ENCODE measurements around the gene PEX10. TPM values are rescaled to one million over a fixed set of nuclear protein-coding genes. Genes with fewer than 3 reads are reported as not detected.

PEX10 gene
- total RNA-seq, 2 donors from 2014 or later: 35.6 TPM

DNA sequence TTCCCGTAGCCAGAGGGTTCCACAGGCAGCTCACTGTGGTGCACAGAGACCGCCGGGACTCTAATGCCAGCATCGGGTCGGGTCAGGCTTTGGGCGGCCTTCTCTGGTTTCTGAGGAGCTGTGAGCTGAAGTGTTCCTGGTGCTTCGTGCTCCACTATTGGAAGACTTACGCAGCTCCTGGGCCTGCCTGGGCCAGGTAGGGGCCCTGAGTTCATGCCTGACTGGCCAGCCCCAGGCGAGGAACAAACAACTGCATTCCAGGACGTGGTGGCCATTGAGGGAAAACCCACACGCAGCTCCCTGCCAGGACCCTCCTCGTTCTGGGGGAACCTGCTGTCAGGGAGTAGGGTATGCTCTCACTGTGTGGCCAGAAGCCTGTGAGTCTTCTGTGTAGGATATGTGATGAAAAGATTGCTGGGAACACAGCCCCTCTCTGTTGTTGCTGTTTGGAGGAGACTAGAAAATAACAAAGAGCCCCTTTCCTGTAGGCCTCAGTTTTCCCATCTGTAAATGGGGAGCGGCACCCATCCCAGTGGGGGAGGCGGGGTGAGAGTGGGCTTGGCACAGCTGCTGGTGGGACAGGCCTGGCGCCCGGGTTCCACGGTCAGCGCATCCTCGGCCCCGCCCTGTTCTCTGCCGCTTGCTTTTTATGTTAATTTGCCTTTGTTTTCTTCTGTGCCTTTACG, 12.3 kb downstream of the PEX10 start:
- TF ChIP-seq, protein P1, sequence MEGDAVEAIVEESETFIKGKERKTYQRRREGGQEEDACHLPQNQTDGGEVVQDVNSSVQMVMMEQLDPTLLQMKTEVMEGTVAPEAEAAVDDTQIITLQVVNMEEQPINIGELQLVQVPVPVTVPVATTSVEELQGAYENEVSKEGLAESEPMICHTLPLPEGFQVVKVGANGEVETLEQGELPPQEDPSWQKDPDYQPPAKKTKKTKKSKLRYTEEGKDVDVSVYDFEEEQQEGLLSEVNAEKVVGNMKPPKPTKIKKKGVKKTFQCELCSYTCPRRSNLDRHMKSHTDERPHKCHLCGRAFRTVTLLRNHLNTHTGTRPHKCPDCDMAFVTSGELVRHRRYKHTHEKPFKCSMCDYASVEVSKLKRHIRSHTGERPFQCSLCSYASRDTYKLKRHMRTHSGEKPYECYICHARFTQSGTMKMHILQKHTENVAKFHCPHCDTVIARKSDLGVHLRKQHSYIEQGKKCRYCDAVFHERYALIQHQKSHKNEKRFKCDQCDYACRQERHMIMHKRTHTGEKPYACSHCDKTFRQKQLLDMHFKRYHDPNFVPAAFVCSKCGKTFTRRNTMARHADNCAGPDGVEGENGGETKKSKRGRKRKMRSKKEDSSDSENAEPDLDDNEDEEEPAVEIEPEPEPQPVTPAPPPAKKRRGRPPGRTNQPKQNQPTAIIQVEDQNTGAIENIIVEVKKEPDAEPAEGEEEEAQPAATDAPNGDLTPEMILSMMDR (conservative IDR thresholded peaks at IDR 0.05): no peak
- no peaks in the 10 kb centered on the region for H3K27me3 Mint-ChIP-seq (ENCODE audit: insufficient read depth)
- H3K36me3 Mint-ChIP-seq (ENCODE audit: low read depth): peaks cover 71% of the 10 kb centered on the region
- H3K9me3 Mint-ChIP-seq: no peaks in the 10 kb centered on the region
- H3K36me3 ChIP-seq (ENCODE audit: control insufficient read depth, insufficient read depth, low read length): peaks cover 76% of the 10 kb centered on the region
- no peak overlapping the region for H3K4me3 ChIP-seq (ENCODE audit: low read length)
- DNase-seq: no peak
- no peak overlapping the region for H3K27ac Mint-ChIP-seq
- H3K9ac ChIP-seq (ENCODE audit: extremely low read depth, low read length, poor library complexity, severe bottlenecking): no peak overlapping the region
- 95 to 99% methylated on average over 15 to 22 of the region's 22 CpGs for whole genome bisulfite sequencing, 2 experiments (ENCODE audit: insufficient coverage in 1 of 2, insufficient read length in 1 of 2)
- no peak overlapping the region for H3K4me3 Mint-ChIP-seq
- H3K4me1 ChIP-seq (ENCODE audit: control insufficient read depth, insufficient read depth, low read length): no peaks in the 10 kb centered on the region
- no peak overlapping the region for H3K27ac ChIP-seq (ENCODE audit: low read depth, low read length)
- no peaks in the 10 kb centered on the region for H3K27me3 ChIP-seq (ENCODE audit: control insufficient read depth, insufficient read depth, low read length, poor library complexity, severe bottlenecking)
- H3K9me3 ChIP-seq (ENCODE audit: control insufficient read depth, low read length): no peaks in the 10 kb centered on the region
- H3K4me1 Mint-ChIP-seq: no peaks in the 10 kb centered on the region

DNA sequence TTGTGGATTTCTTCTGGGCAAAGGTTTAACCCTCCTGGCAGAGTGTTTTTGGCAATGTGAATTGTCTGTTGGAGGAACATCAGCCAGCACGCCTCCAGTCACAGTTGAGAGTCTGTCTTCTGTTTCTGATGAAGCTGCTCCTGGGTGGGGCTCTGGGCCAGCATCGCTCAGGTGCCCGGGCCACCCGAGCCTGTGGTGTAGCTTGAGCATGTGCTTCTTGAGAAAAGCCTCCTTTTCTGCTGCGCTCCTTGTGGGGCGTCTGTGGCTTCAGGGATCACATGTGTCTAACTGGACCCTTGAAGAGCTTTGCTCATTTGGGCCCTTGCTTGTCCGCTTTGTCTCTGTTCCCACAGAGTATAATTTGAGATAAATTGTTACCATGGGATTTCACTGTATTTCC, 13.5 kb downstream of the PEX10 start:
- Mint-ChIP-seq H3K4me3 (no peak overlapping the region), H3K36me3 (ENCODE audit: low read depth) (peaks cover 69% of the 10 kb centered on the region), H3K4me1 (no peaks in the 10 kb centered on the region), H3K9me3 (no peaks in the 10 kb centered on the region), H3K27me3 (ENCODE audit: insufficient read depth) (no peaks in the 10 kb centered on the region), H3K27ac (no peak overlapping the region)
- 96 to 98% methylated on average over 7 of the region's 7 CpGs for WGBS, 2 experiments (ENCODE audit: insufficient coverage in 1 of 2, insufficient read length in 1 of 2)
- peaks cover 75% of the 10 kb centered on the region for H3K36me3 ChIP-seq (ENCODE audit: control insufficient read depth, insufficient read depth, low read length)
- TF ChIP-seq, protein P1 (conservative IDR thresholded peaks at IDR 0.05): no peak
- H3K4me1 ChIP-seq (ENCODE audit: control insufficient read depth, insufficient read depth, low read length): peaks cover 1% of the 10 kb centered on the region
- H3K27me3 ChIP-seq (ENCODE audit: control insufficient read depth, insufficient read depth, low read length, poor library complexity, severe bottlenecking): no peaks in the 10 kb centered on the region
- no peaks in the 10 kb centered on the region for H3K9me3 ChIP-seq (ENCODE audit: control insufficient read depth, low read length)
- no peak overlapping the region for H3K4me3 ChIP-seq (ENCODE audit: low read length)
- H3K27ac ChIP-seq (ENCODE audit: low read depth, low read length): no peak overlapping the region
- H3K9ac ChIP-seq (ENCODE audit: extremely low read depth, low read length, poor library complexity, severe bottlenecking): no peak overlapping the region
- DNase-seq: no peak

DNA sequence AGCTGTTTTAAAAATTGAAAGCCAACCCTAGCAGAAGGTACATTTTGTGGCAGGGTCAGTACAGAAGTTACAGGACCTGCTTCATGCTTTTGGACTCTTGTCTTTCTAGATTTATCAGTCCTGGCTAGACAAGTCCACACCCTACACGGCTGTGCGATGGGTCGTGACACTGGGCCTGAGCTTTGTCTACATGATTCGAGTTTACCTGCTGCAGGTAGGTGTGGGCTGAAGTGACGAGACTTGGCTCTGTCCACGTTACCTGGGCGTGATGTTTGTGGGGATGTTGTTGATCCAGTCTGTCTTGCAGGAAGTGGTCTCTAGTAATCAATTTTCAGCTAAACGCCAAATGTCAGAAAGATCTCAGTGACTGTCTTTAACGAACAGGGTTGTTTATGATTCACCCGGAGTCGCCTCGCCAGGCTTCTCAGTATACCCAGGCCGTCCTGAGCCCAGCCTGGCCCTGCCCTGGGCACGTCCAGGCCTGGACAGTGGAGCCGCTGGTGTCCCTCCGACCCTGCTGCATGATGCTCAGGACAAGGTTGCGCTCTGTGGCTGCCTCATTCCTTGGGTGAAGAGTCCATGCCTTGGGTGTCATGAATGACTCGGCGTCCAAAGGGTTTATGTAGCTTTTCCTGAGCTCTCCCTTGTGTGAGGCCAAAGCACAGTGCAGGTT, 15.2 kb downstream of the PEX10 start:
- Histone ChIP-seq H3K4me1 (ENCODE audit: control insufficient read depth, insufficient read depth, low read length) (peaks cover 6% of the 10 kb centered on the region), H3K36me3 (ENCODE audit: control insufficient read depth, insufficient read depth, low read length) (peaks cover 76% of the 10 kb centered on the region), H3K9ac (ENCODE audit: extremely low read depth, low read length, poor library complexity, severe bottlenecking) (no peak overlapping the region), H3K27ac (ENCODE audit: low read depth, low read length) (no peak overlapping the region), H3K27me3 (ENCODE audit: control insufficient read depth, insufficient read depth, low read length, poor library complexity, severe bottlenecking) (no peaks in the 10 kb centered on the region), H3K9me3 (ENCODE audit: control insufficient read depth, low read length) (no peaks in the 10 kb centered on the region), H3K4me3 (ENCODE audit: low read length) (no peak overlapping the region)
- peaks cover 64% of the 10 kb centered on the region for H3K36me3 Mint-ChIP-seq (ENCODE audit: low read depth)
- WGBS, 2 experiments (ENCODE audit: insufficient coverage in 1 of 2, insufficient read length in 1 of 2): 94 to 99% methylated on average over 15 to 19 of the region's 19 CpGs
- H3K27me3 Mint-ChIP-seq (ENCODE audit: insufficient read depth): no peaks in the 10 kb centered on the region
- DNase-seq: no peak
- TF ChIP-seq, protein P1 (conservative IDR thresholded peaks at IDR 0.05): no peak
- H3K4me3 Mint-ChIP-seq: no peak overlapping the region
- no peaks in the 10 kb centered on the region for H3K9me3 Mint-ChIP-seq
- peaks cover 9% of the 10 kb centered on the region for H3K4me1 Mint-ChIP-seq
- H3K27ac Mint-ChIP-seq: no peak overlapping the region
